GM18520 (cell line): ENCODE measurements around the gene SYT5.
"Not testable (repeated sequence)": the region's sequence is repeated elsewhere in the genome, so short reads cannot be mapped to it uniquely, and the experiment has no call there.

ENCODE experiments used
- ATAC-seq: cut with Tn5 transposase; IDR thresholded peaks from one replicate; pipeline ENCODE4 v1.9.1; 2021; ENCODE audit not compliant: unreplicated experiment

The SYT5 gene

DNA sequence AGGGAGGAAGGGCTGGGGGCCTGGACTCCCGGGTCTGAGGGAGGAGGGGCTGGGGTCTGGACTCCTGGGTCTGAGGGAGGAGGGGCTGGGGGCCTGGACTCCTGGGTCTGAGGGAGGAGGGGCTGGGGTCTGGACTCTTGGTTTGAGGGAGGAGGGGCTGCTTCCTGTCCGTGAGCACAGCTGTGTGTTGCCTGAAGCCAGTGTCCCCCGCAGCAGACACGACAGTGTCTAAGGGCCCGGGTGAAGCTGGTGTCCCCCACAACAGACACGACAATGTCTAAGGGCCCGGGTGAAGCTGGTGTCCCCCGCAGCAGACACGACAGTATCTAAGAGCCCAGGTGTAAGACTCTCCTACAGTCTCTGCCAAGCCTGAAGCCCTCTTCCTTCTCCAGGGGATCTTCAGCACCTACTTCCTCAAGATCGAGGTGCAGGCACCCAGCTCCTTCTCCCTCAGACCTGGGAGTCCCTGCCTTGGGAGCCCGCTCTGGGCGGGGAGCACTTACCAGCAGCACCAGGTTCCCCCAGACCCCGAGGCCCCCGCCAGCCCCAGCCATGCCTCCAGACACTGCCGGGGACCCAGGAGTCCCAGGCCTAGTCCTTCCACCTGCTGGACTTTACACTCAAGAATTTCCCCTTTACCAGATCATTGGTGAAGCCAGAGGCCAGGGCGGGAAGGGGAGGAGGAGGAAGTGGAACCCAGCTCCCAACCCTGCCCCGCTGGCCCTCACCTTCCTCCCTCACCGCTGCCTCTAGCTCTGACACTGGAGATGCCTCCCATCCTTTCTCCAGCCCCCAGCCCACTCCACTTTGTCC, 29.0 kb upstream of the SYT5 start, which contains the start of gene PTPRH:
TSS of gene PTPRH (minus strand) at position 622 of the 813 bp plus-strand sequence. CDS start at position 554, 68 bp downstream.
- no peak for ATAC-seq

DNA sequence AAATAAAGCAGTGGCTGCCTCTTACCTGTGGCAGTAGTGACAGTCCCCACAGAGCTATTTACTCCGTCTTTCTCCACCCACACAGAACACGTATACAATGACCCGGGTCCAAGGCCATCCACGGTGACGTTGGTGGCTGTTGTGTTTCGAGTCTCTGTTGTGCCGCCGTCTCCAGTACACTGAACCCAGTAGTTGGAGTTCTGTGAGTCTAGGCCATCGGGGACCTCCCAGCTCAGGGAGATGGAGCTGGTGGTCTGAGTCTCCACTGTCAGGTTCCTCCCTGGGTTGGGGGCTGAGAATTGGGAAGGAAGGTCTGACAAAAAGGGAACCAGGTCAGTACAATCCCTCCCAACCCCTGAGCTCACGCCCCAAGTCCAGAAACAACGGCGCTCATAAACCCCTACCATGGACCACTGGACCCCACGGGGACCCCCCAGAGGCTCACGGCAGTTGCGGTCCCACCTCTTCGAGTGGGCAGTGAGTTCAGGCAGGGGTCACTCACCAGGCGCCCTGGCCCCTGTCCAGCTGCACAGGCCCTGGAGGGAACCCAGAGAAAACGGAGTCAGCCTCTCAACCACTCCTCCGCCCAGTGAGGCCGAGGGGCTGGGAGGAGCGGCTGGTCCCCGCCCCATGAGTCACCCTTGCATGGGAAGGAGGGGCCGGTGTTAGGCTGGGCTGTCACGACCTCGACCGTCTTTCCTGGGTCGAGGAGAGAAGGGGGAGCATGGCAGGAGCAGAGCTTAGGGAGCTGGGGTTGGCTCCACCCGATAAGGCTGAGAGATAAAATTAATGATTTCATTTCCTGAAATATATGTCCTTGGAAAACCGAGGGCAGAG, 26.8 kb upstream of the SYT5 start:
- no peak for ATAC-seq

DNA sequence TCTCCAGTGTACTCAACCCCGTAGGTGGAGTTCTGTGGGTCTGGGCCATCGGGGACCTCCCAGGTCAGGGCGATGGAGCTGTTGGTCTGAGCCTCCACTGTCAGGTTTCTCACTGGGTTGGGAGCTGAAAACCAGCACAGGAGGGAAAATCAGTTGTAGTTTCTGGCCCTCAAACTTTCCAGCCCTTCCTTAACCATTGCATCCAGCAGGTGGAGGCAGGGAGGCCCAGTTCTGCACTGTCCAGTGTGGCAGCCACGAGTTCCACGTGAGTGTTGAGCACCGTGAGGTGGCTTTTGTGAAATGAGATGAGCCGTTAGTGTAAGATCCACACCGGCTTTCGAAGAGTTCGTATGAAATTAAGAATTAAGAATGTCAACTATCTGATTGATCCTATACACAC, 22.1 kb upstream of the SYT5 start:
- not testable (repeated sequence) for ATAC-seq

DNA sequence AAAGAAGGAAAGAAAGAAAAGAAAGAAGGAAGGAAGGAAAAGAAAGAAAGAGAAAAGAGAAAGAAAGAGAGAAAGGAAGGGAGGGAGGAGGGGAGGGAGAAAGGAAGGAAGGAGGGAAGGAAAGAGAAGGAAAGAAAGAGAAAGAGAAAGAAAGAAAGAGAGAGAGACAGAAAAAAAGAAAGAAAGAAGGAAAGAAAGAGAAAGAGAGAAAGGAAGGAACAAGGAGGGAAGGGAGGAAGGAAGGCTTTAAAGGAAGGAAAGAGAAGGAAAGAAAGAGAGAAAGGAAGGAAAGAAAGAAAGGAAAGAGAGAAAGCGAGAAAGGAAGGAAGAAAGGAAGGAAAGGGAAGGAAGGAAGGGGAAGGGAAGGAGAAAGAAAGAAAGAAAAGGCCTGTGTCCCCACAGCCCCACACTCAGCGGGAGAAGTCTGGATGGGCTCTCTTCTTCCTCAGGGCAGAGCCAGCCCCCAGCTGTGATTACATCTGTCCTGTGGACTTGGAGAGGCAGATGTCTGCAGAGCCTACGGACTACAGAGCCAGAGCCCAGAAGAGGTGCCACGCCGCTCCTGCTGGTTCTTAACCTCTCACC, 19.6 kb upstream of the SYT5 start:
- ATAC-seq, result no peak

DNA sequence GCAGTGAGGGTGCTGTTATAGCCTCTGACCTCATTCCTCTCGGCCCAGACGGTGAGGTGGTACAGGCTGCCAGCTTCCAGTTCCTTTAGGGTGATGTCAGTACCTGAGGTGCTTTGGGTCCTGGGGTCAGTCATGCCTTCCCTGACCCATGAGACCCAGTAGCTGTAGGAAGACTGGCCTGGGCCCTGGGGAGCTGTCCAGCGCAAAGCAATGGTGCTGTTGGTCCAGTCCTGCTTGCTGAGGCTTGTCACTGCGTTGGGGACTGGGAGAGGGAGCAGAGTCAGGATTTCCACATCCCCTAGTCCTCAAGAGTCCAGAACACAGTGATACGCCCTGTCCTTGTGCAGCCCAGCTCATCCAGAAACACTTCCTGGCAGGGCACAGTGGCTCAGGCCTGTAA, 18.6 kb upstream of the SYT5 start:
- no peak for ATAC-seq

DNA sequence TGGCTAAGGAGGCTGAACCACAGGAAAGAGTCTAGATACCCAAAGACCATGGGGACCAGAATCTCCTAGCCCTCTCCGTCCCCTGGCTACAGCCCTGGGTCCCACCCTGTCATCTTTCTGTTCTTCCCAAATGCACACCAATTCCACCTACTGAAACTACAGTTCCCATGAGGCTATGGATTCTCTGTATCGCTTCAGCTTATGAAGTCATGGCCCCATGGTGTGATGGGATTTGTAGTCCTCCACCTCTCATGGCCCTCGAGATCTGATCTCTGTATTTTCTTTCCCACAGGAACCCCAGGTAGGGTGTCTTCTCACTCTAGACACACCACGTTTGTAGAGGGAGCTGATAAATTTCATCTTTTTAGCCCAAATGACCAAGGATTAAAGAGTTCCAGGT, 17.4 kb upstream of the SYT5 start:
- no peak for ATAC-seq

DNA sequence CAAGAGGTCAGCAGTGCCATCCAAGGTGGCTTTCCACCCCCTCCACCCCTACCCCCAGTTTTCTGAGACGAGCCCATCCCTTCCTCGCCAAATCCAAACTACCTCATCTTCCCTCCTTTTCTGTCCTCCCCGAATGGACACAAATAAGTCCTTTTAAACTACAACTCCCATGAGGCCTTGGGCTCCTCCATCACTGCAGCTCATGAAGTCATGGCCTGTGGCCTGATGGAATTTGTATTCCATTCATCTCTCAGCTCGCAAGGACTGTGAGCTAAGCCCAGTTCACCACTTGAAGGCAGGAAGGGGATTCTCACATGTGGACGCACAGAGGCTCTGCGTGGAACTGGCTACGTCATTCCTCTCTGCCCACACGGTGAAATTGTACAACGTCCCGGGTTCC, 16.7 kb upstream of the SYT5 start:
- ATAC-seq, result no peak

DNA sequence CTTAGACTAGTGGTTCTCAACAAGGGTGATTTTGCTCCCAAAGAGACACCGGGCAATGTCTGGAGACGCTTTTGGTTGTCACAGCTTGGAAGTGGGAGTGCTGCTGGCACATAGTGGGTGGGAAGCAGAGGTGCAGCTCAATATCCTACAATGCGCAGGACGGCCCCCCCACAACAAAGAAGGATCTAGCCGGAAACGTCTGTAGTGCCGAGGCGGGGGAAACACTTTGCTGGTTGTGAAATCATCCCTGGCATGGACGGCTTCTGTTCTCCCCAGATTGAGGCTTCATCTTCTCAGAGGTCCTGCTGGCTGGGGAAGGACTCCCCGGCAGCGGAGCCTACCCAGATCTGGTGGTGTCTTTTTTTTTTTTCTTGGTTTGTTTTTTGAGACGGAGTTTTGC, 13.4 kb upstream of the SYT5 start:
- ATAC-seq, result no peak

DNA sequence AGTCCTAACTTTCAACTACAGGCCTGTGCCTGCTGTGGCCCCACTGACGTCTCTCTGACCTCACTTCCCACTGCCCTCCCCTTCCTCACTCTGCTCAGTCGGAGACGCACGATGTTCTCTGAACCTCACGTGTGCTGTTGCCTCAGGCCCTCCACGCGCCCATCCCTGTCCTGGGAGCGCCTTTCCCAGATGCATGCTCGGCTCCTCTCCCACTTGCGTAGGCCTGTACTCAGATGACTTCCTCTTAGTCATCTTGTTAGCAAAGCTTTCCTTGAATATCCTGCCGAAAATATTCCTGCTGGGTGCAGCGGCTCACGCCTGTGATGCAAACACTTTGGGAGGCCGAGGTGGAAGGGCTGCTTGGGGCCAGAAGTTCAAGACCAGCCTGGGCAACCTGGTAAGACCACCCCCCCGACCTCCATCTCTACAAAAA, 9.3 kb upstream of the SYT5 start:
- ATAC-seq, result no peak

DNA sequence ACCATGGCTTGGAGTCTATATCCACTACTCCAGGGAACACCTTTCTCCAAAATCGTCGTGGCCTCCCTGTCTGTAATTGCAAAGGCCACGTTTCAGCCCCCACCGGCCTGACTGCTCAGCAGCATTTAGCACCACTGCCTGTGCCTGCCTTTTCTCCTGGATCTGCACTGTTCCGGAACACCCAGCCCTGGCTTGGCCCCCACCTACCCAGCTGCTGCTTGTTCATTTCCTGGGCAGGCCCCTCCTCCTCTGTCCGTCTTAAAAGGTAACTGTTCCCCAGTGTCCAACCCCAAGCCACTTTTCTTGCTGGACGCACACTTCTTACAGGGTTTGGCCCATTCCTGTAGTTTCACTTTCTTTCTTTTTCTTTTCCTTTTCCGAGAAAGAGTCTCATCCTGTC, 8.5 kb upstream of the SYT5 start:
- no peak for ATAC-seq

DNA sequence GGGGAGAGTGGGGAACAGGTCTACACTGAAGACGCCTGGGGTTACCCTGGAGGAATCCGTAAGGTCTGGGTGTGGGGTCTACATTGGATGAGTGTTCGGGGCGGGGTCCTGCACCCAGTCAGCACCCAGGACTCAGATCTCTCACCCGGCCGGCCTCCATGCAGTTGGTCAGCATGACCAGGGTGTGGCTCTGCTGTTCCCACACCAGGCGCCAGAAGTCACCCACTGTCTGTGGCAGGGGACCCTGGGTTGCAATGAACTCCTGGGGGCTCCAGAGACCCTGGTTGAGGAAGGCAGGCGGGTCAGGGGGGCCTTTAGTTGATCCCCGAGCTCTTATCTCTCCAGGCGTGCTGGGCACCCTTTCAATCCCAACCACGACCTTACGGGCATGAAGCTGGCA, 6.0 kb upstream of the SYT5 start:
- no peak for ATAC-seq

DNA sequence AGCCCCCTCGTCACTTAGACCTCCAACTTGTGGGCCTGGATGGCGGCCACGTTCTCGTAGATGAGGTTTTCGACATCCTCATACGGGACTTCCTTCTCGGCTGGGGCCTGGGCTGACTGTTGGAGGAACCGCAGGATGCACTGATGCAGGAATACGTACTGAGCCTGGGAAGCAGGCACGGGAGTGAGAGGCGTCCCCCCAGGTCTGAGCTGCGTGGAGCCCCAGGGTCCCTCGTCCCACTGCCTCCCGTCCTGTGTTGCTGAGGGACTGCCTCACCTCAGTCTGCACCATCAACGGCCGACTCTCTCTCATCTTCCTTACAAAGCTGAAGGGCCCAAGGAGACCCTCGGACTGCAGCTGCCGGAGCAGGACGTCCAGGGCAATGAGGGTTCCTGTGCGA, 1.7 kb upstream of the SYT5 start:
- no peak for ATAC-seq

DNA sequence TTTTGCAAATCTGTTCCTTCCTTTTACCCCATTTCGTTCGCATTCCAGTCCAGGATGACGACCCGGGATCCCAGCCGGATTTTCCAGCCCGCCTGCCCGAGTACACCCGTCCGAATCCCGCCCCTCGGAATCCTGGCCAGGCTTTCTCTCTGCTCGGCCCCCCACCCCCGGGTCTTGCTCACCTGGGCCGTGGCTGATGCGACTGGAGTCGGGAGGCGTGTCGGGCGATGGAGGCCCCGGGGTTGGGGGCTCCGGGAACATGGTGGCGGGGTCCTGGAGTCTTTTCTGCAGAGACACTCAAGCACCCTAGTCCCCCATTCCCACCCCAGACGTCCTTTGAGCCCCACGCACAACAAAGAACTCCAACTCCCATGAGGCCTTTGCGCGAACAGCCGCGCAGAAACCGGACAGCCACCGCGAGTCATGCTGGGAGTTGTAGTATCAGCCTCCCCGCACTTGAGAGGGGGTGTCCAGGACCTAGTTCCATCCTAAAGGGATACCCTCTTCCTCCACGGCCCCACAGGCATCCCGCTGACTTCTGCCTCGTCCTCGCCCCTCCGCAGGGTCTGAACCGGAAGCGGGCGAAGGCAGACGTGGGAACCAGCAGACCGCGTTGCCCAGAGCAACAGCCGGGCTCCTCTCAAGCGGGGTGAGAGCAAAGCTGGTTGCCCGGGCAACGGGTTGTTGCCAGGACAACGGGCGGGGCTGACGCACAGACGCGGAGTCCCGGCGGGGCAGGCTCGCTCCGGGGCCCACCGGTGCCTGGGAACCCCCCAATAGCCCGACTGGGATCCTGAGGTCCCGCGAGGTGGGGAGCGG, 1.1 kb downstream of the SYT5 start:
- peak; percentile 74 for ATAC-seq

DNA sequence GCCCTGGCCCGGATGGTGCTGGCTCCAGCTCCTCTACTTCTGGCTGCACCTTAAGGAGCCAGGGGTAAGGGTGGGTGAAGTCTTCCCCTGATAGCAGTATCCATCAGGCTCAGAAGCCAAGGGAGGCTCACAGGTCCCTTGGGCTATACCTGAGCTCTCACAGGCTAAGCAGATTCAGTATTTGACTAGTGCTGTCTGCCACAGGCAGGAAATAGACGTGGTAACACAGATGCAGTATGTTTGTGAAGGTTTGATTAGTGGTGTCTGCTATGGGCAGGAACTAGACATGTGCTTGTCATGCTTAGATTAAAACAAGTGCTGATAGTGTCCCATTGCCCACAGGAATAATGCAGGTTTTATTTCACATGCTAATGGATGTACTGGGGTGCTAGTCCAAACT, 4.0 kb downstream of the SYT5 start:
- no peak for ATAC-seq

DNA sequence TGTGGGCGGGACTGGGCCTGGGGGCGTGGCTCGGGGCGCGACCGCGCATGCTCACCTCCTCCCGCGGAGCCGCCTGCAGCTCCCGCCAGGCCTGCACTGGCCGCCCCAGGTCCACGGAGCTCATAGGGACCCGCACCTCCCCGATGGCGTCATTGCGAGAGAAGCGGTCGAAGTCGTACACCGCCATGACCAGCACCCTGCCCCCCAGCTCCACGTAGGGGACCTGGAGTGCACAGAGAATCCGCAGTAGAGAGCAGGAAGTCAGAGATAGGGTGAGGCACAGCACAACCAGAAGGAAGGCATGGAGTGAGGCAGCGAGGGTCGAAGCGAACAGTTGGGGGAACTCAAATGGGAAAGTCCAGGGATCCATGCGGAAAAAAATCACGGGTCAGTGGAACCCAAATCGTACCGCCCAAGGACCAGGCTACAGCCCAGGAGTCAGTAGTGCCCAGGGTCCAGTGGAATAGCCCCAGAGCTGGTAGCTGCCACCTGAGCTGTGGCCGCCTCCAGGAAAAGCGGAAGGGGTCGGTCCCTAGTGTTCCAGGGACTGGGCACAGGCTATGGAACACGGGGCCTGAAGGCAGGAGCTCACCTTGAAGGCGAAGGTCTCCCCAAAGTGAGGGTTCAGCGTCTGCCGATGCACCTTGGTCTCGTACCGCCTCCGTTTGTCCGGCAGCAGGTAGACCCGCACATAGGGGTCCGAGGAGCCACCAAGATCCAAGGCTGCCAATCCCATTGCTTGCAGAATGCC, 4.8 kb downstream of the SYT5 start:
- no peak for ATAC-seq

DNA sequence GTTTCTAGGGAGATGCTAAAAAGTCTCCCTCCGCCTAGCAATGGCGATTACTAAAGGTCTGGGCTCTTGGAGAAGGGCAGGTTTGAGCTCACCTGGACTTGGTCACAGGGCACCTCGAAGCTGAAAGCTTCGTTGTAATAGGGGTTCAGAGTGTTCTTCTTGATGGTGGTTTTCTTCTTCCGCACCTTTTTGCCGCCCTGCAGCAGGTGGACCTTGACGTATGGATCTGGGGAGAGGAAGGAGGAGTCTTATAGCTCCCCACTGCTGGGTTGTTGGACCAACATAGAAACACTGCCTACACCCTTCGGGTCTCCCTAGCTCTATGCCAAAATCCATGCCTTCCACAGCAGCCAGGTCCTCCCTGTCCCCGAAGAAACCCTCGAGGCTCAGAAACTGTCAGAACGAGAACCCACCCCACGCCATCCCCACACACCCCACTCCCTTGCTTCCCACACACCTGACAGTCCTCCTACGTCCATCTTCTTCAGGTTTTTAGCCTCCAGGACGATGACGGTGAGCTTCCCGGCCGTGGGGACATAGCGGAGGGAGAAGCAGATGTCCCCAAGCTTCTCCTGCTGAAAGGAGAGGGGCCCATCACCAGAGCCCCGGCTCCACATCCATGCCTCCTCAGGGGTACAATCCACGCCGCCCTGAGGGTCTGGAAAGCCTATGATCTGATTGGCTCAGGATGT, 5.5 kb downstream of the SYT5 start:
- ATAC-seq, result no peak

DNA sequence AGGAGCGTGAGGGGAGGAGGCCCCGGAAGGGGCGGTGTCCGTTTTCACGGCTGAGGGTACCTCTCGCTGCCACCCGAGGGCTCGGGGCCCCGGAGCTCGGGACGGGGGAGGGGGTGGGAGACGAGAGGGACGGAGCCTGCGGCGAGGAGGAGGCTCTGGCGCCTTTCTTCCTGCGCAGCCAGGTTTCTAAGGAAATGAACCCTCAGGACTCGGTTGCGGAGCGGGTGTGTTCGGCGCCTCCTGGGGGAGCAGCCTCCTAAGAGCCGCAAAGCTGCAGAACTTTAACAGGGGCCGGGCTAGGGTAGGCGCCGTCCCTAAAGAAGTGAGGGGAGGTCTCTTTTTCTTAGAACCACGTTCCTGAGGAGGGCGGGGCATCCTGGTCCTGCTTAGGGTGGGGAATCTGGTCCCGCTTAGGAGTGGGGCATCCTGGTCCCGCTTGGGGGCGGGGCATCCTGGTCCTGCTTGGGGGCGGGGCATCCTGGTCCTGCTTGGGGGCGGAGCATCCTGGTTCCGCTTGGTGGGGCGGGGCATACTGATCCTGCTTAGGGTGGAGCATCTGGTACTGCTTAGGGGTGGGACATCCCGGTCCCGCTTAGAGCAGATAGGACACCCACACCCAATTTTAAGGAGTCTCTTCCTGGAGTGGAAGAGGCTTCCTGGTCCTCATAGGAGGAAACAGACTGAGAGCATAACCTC, 6.2 kb downstream of the SYT5 start:
- ATAC-seq, result no peak

DNA sequence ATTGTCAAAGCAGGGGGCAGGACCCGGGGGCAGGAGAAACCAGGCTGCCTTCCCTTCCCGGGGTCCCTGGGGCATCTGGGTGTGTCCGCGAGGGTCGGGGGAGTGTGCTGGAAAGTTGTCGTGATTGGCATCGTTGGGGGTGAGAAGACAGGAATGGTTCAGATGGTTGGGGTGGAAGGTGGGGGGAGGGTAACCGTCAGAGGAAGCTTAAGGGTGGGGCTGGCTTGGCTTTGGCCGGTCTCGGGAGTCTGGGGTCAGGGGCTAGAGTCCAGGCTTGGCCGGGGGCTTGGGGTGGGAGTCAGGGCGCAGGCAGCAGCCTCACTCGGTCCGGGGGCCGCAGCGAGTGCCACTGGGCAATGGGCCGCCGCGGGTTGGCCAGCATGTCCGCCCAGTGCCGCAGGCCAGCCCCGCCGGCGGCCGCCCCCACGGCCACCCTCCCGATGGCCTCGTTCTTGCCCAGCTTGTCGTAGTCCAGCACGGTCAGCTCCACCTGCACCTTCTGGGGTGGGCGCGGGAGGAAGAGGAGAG, 6.8 kb downstream of the SYT5 start:
- ATAC-seq, result no peak

DNA sequence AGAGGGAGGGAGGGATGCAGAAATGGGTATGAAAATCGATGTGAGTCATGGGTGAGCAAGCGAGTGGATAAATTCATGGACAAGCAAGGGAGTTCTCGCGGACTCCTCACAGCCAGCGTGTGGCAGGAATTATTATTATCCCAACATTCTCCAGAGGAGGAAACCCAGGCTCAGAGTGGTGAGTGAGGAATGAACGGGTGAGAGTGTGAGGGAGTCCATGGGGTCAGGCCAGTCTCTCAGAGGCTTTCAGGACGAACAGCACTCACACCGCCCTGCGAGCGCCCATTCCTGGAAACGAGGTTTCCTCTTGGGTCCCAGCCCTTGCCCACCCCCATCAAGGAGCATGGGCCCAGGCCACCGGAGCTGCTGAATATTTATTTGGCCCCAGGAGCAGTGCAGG, 7.3 kb downstream of the SYT5 start:
- no peak for ATAC-seq
